HG02610 (cell line): ENCODE data around the gene ATP11A.

Experiments
- ATAC-seq: cut with Tn5 transposase; IDR thresholded peaks from one replicate; pipeline ENCODE4 v1.9.1; 2021; ENCODE audit warnings: mild to moderate bottlenecking, moderate library complexity; ENCODE audit not compliant: unreplicated experiment

The ATP11A gene

GRCh38 chr13:112756511-112756966 lies 66.7 kb downstream of the ATP11A start:
- no peak for ATAC-seq

- no peak for ATAC-seq
Observed at GRCh38 chr13:112756967-112757758, 67.3 kb downstream of the ATP11A start.

- no peak for ATAC-seq
Observed at GRCh38 chr13:112757759-112758086, 67.9 kb downstream of the ATP11A start.

GRCh38 chr13:112759053-112759452 lies 69.2 kb downstream of the ATP11A start:
- no peak for ATAC-seq

GRCh38 chr13:112759827-112760226 lies 70.0 kb downstream of the ATP11A start:
- no peak for ATAC-seq

- no peak for ATAC-seq
Observed at GRCh38 chr13:112760435-112760834, 70.6 kb downstream of the ATP11A start.

GRCh38 chr13:112760931-112761330 lies 71.1 kb downstream of the ATP11A start:
- no peak for ATAC-seq

GRCh38 chr13:112761701-112762689 lies 72.2 kb downstream of the ATP11A start:
- no peak for ATAC-seq

- ATAC-seq: no peak
Observed at GRCh38 chr13:112762690-112763080, 72.8 kb downstream of the ATP11A start.

- no peak for ATAC-seq
Observed at GRCh38 chr13:112764028-112764427, 74.2 kb downstream of the ATP11A start.

GRCh38 chr13:112764864-112765561 lies 75.2 kb downstream of the ATP11A start:
- ATAC-seq: no peak

GRCh38 chr13:112765731-112766130 lies 75.9 kb downstream of the ATP11A start:
- ATAC-seq: no peak

GRCh38 chr13:112766336-112766735 lies 76.5 kb downstream of the ATP11A start:
- ATAC-seq: no peak

- ATAC-seq: no peak
Observed at GRCh38 chr13:112767506-112768471, 78.0 kb downstream of the ATP11A start.

- no peak for ATAC-seq
Observed at GRCh38 chr13:112768795-112769481, 79.1 kb downstream of the ATP11A start.

- ATAC-seq: no peak
Observed at GRCh38 chr13:112769615-112770014, 79.8 kb downstream of the ATP11A start.

GRCh38 chr13:112770504-112770903 lies 80.7 kb downstream of the ATP11A start:
- no peak for ATAC-seq

- ATAC-seq: no peak
Observed at GRCh38 chr13:112771139-112771876, 81.5 kb downstream of the ATP11A start.
